DOHH2 (cell line): ENCODE data around the gene ACSL1.

Source experiments
- EZH2phosphoT487 ChIP-seq: fragments of 200-600 bp; sonication (generic); IDR thresholded peaks from 2 replicates; pipeline ENCODE4 v1.6.1; 2017; ENCODE audit warnings: borderline replicate concordance, mild to moderate bottlenecking, antibody characterized with exemption, low read length, moderate library complexity, mixed read lengths
- TF ChIP-seq, protein P1 (sequence below): fragments of 200-600 bp; sonication (generic); IDR thresholded peaks from one replicate; pipeline ENCODE4 v1.5.1; 2014; ENCODE audit warnings: antibody characterized with exemption, mild to moderate bottlenecking, low read depth, low read length; ENCODE audit not compliant: poor library complexity, severe bottlenecking

DNA sequence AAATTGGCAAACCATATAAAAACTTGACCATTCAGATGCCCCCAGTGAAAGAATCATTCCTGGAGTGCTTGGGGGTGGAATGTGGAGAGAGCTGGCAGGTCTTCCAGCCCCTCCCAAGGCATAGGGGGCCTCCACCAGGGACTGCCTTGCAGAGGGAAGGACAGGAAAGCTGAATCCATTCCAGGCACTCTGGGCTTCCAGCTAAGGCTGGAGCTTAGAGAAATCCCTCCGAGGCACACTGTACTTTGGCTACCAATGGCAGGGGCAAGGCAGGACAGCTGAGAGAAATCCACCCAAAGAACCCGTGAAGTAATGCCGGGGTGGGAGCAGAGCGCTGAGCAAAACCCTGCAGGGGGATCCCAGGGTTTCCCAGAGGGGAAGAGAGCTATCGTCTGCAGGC, 95.8 kb downstream of the ACSL1 start:
- TF ChIP-seq, protein P1, sequence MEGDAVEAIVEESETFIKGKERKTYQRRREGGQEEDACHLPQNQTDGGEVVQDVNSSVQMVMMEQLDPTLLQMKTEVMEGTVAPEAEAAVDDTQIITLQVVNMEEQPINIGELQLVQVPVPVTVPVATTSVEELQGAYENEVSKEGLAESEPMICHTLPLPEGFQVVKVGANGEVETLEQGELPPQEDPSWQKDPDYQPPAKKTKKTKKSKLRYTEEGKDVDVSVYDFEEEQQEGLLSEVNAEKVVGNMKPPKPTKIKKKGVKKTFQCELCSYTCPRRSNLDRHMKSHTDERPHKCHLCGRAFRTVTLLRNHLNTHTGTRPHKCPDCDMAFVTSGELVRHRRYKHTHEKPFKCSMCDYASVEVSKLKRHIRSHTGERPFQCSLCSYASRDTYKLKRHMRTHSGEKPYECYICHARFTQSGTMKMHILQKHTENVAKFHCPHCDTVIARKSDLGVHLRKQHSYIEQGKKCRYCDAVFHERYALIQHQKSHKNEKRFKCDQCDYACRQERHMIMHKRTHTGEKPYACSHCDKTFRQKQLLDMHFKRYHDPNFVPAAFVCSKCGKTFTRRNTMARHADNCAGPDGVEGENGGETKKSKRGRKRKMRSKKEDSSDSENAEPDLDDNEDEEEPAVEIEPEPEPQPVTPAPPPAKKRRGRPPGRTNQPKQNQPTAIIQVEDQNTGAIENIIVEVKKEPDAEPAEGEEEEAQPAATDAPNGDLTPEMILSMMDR: no peak
- TF ChIP-seq EZH2phosphoT487: no peak
